ENCODE results near the gene ETV2. TPM values are rescaled to one million over a fixed set of nuclear protein-coding genes. Genes with fewer than 3 reads are reported as not detected.

ETV2 gene
- total RNA-seq, 2 donors from 2014 or later = 1.7 to 2.5 TPM

DNA sequence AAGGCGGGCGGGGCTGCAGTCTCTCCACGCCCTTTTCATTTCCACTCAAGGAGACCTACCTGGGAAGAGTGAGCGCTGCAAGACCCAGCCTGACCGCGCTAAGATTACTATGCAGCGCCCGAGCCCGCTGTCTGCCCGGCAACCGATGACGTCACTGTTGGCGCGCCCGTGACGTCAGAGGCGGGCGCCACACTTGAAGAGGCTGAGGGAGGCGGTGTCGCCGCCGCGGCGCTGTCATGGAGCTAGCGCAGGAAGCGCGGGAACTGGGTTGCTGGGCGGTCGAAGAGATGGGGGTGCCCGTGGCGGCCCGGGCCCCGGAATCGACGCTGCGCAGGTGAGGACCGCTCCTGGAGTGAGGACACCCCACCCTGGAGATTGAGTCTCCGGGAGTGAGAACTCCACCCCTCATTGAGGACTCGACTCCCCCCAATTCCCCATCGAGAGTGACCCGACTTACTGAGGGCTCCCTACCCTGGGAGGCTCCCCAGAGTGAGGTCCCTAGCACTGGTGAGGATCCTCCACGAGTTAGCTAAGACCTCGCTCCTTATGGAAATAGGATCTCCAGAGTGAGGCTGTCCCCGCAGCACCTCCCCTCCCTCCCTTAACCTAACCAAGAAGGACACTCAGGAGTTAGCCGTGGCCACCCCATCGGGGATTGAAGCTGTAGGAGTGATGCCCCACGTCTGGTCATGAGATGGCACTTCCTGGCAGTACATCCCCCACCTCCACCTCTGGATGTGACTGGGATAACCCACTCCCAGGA, 28.8 kb upstream of the ETV2 start, which contains the start of gene HAUS5:
HAUS5 (plus strand) TSS at position 177 of the 763 bp plus-strand sequence; CDS start at position 237, 60 bp downstream.
- Mint-ChIP-seq H3K4me3 (peak within 1 kb of the TSS; percentile 87 to 91), H3K27me3 (ENCODE audit: low read depth) (no peaks in the 10 kb centered on the region)
- ATAC-seq (replicated peaks in 1 of 2) = peak; percentile 97 to 98

GRCh38 chr19:35613574-35613973, 28.0 kb upstream of the ETV2 start:
- Mint-ChIP-seq H3K27me3 (ENCODE audit: low read depth) (no peaks in the 10 kb centered on the region), H3K27ac (peak overlapping the region; percentile 72), H3K4me1 (ENCODE audit: low read depth) (peaks cover 27% of the 10 kb centered on the region), H3K9me3 (peaks cover 2 to 3% of the 10 kb centered on the region in 2 donors), H3K4me3 (peak overlapping the region; percentile 87 to 91), H3K36me3 (ENCODE audit: insufficient read depth in 2 of 2) (peaks cover 4 to 13% of the 10 kb centered on the region in 2 donors)
- DNase-seq = no peak
- ATAC-seq (replicated peaks in 1 of 2) = no peak

More for the DNA sequence above, 28.8 kb upstream of the ETV2 start, which contains the start of gene HAUS5:
- Mint-ChIP-seq H3K27ac (peak within 1 kb of the TSS; percentile 92), H3K9me3 (peaks cover 7 to 8% of the 10 kb centered on the region in 2 donors), H3K4me1 (ENCODE audit: low read depth) (peaks cover 27% of the 10 kb centered on the region), H3K36me3 (ENCODE audit: insufficient read depth in 2 of 2) (peaks cover 9 to 18% of the 10 kb centered on the region in 2 donors)
- DNase-seq = peak; percentile 95 to 98

DNA sequence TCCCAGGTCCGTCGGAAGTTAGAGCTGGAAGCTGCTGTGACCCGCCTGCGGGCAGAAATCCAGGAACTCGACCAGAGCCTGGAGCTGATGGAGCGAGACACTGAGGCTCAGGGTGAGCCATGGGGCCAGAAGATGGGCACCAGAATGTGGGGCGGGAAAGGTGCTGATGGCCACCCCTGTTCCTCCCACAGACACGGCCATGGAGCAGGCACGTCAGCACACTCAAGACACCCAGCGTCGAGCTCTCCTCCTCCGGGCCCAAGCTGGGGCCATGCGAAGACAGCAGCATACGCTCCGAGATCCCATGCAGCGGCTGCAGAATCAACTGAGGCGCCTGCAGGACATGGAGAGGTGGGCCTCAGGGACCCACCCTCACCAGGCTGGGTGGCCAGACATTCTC, 26.5 kb upstream of the ETV2 start:
- DNase-seq (no peak), ATAC-seq (replicated peaks in 1 of 2) (no peak)
- no peaks in the 10 kb centered on the region for H3K27me3 Mint-ChIP-seq (ENCODE audit: low read depth)
- H3K4me1 Mint-ChIP-seq (ENCODE audit: low read depth) = peaks cover 21% of the 10 kb centered on the region
- H3K4me3 Mint-ChIP-seq = no peak overlapping the region
- no peaks in the 10 kb centered on the region for H3K9me3 Mint-ChIP-seq
- H3K36me3 Mint-ChIP-seq (ENCODE audit: insufficient read depth in 2 of 2) = peaks cover 1 to 11% of the 10 kb centered on the region in 2 donors
- H3K27ac Mint-ChIP-seq = no peak overlapping the region

DNA sequence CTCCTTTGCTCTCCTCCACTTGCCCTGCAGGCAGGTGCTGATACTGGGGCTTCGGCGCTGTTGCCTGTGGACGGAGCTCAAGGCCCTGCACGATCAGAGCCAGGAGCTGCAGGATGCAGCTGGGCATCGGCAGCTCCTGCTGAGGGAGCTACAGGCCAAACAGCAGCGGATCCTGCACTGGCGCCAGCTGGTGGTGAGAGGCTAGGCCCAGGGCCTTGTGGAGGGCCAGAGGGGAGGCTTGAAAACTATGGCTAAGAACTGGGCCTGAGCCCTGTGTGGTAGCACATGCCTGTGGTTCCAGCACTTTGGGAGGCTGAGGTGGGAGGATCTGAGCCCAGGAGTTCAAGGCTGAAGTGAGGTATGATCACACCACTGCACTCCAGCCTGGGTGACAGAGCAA, 22.7 kb upstream of the ETV2 start:
- DNase-seq = no peak
- Mint-ChIP-seq H3K4me3 (no peak overlapping the region), H3K27me3 (ENCODE audit: low read depth) (no peaks in the 10 kb centered on the region), H3K36me3 (ENCODE audit: insufficient read depth in 2 of 2) (peaks cover 6 to 13% of the 10 kb centered on the region in 2 donors), H3K9me3 (no peaks in the 10 kb centered on the region), H3K4me1 (ENCODE audit: low read depth) (peaks cover 1% of the 10 kb centered on the region), H3K27ac (no peak overlapping the region)
- no peak for ATAC-seq (replicated peaks in 1 of 2)

GRCh38 chr19:35619290-35619923, 22.1 kb upstream of the ETV2 start:
- no peak overlapping the region for H3K4me3 Mint-ChIP-seq
- H3K4me1 Mint-ChIP-seq (ENCODE audit: low read depth) = no peaks in the 10 kb centered on the region
- ATAC-seq (replicated peaks in 1 of 2) = no peak
- peaks cover 6 to 11% of the 10 kb centered on the region in 2 donors for H3K36me3 Mint-ChIP-seq (ENCODE audit: insufficient read depth in 2 of 2)
- DNase-seq = no peak
- no peak overlapping the region for H3K27ac Mint-ChIP-seq
- no peaks in the 10 kb centered on the region for H3K27me3 Mint-ChIP-seq (ENCODE audit: low read depth)
- no peaks in the 10 kb centered on the region for H3K9me3 Mint-ChIP-seq

DNA sequence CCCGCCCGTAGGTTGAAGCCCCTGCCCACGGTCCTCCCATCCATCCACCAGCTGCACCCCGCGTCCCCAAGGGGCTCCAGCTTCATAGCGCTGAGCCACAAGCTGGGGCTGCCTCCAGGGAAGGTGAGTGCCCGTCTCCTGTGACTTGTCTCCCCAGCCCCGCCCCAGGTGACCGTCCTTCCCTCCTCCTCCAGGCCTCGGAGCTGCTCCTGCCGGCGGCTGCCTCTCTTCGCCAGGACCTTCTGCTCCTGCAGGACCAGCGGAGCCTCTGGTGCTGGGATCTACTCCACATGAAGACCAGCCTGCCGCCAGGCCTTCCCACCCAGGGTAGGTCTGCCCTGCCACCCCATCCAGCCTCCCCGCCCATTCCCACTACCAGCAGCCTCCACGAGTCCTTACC, 21.5 kb upstream of the ETV2 start:
- Mint-ChIP-seq H3K9me3 (no peaks in the 10 kb centered on the region), H3K4me1 (ENCODE audit: low read depth) (no peaks in the 10 kb centered on the region), H3K36me3 (ENCODE audit: insufficient read depth in 2 of 2) (peaks cover 5 to 7% of the 10 kb centered on the region in 2 donors), H3K4me3 (no peak overlapping the region), H3K27ac (no peak overlapping the region), H3K27me3 (ENCODE audit: low read depth) (no peaks in the 10 kb centered on the region)
- no peak for DNase-seq
- ATAC-seq (replicated peaks in 1 of 2) = no peak

GRCh38 chr19:35621708-35622107, 19.8 kb upstream of the ETV2 start:
- Mint-ChIP-seq H3K27me3 (ENCODE audit: low read depth) (no peaks in the 10 kb centered on the region), H3K4me3 (no peak overlapping the region), H3K4me1 (ENCODE audit: low read depth) (no peaks in the 10 kb centered on the region), H3K27ac (no peak overlapping the region), H3K9me3 (no peaks in the 10 kb centered on the region), H3K36me3 (ENCODE audit: insufficient read depth in 2 of 2) (peaks cover 4 to 5% of the 10 kb centered on the region in 2 donors)
- ATAC-seq (replicated peaks in 1 of 2) (no peak), DNase-seq (no peak)

DNA sequence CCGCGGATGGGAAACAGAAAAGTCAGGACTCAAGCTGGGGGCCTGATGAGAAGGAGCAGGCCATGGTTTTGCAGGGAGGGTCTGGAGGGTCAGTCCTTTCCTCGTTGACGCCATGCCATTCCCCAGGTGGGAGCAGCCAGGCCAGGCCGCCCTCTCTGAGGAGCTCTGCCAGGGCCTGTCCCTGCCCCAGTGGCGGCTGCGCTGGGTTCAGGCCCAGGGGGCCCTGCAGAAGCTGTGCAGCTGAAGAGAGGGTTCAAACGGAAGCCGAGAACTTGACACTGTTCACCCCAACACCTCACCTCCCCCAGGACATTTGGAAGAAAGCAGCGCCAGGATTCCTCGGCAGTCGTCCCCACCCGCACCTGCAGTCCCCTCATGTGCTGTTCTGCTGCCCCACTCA, 18.8 kb upstream of the ETV2 start:
- Mint-ChIP-seq H3K27me3 (ENCODE audit: low read depth) (no peaks in the 10 kb centered on the region), H3K27ac (no peak overlapping the region), H3K4me1 (ENCODE audit: low read depth) (no peaks in the 10 kb centered on the region), H3K36me3 (ENCODE audit: insufficient read depth in 2 of 2) (peaks cover 4 to 5% of the 10 kb centered on the region in 2 donors), H3K9me3 (no peaks in the 10 kb centered on the region), H3K4me3 (no peak overlapping the region)
- no peak for ATAC-seq (replicated peaks in 1 of 2)
- DNase-seq = no peak

DNA sequence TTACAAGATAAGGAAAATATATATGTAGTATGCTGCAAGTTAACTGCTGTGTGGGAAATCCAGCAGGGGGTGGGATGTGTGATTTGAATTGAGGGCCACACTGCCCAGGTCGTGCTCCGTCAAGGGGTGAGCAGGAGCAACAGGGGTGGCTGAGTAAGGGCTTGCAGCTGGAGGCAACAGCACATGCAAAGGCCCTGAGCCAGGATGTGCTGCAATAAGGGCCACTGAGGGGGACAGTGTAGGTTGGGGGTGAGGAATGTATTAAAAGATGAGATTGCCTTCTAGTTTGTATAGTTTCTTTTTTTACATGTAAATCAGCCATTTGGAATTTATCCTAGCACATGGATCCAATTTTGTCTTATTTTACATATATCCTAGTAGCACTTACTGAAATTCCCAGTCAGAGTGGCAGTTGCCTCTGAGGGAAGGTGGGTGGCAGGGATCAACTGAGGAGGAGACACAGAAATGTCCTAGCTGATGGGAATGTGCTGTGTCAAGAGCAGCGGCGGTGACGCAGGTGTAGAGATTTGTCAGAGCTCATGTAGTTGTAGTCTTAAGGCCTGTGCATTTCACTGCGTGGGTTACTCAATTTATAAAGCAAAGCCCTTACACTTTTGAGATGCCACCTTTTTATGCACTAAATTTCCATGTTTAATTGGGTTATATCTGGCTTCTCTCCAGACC, 18.1 kb upstream of the ETV2 start:
- no peak overlapping the region for H3K27ac Mint-ChIP-seq
- no peak overlapping the region for H3K4me3 Mint-ChIP-seq
- ATAC-seq (replicated peaks in 1 of 2) (no peak), DNase-seq (no peak)
- H3K27me3 Mint-ChIP-seq (ENCODE audit: low read depth) = no peaks in the 10 kb centered on the region
- H3K9me3 Mint-ChIP-seq = no peaks in the 10 kb centered on the region
- peaks cover 4 to 5% of the 10 kb centered on the region in 2 donors for H3K36me3 Mint-ChIP-seq (ENCODE audit: insufficient read depth in 2 of 2)
- H3K4me1 Mint-ChIP-seq (ENCODE audit: low read depth) = peaks cover 6% of the 10 kb centered on the region

- H3K4me3 Mint-ChIP-seq = peak overlapping the region; percentile 94 to 96
- H3K36me3 Mint-ChIP-seq (ENCODE audit: insufficient read depth in 2 of 2) = peaks cover 8 to 20% of the 10 kb centered on the region in 2 donors
- H3K27ac Mint-ChIP-seq = peak overlapping the region; percentile 95
- no peaks in the 10 kb centered on the region for H3K9me3 Mint-ChIP-seq
- H3K4me1 Mint-ChIP-seq (ENCODE audit: low read depth) = peaks cover 16% of the 10 kb centered on the region
- ATAC-seq (replicated peaks in 1 of 2) (no peak), DNase-seq (no peak)
- H3K27me3 Mint-ChIP-seq (ENCODE audit: low read depth) = no peaks in the 10 kb centered on the region
Observed at GRCh38 chr19:35628264-35628564, 13.3 kb upstream of the ETV2 start.

GRCh38 chr19:35628565-35629331, 12.8 kb upstream of the ETV2 start, which contains the start of gene RBM42:
RBM42 (plus strand) TSS chr19:35629036; CDS start chr19:35629154, 118 bp downstream.
- DNase-seq = peak; percentile 96 to 97
- peak; percentile 100 for ATAC-seq (replicated peaks in 1 of 2)
- Mint-ChIP-seq H3K27me3 (ENCODE audit: low read depth) (no peaks in the 10 kb centered on the region), H3K36me3 (ENCODE audit: insufficient read depth in 2 of 2) (peaks cover 10 to 23% of the 10 kb centered on the region in 2 donors), H3K4me3 (peak within 1 kb of the TSS; percentile 94 to 96), H3K9me3 (no peaks in the 10 kb centered on the region), H3K27ac (peak within 1 kb of the TSS; percentile 95), H3K4me1 (ENCODE audit: low read depth) (peaks cover 16% of the 10 kb centered on the region)

DNA sequence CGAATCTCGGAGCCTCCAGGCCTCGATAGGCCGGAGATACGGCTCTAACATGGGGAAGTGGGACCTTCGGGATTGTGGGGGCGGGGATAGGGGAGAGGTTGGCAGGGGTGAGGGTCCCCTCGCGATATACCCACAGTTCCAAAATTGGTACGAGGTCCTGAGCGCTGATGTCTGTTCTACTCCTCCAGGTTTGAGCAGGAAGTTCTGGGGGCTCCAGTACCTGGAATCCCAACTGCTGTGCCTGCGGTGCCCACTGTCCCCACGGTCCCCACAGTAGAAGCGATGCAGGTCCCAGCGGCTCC, 12.3 kb upstream of the ETV2 start:
- ATAC-seq (replicated peaks in 1 of 2) = no peak
- H3K27ac Mint-ChIP-seq = peak overlapping the region; percentile 36

More for the DNA sequence above, 12.3 kb upstream of the ETV2 start:
- peak overlapping the region; percentile 94 to 96 for H3K4me3 Mint-ChIP-seq
- H3K9me3 Mint-ChIP-seq = no peaks in the 10 kb centered on the region
- DNase-seq = no peak
- no peaks in the 10 kb centered on the region for H3K27me3 Mint-ChIP-seq (ENCODE audit: low read depth)
- peaks cover 10 to 23% of the 10 kb centered on the region in 2 donors for H3K36me3 Mint-ChIP-seq (ENCODE audit: insufficient read depth in 2 of 2)
- peaks cover 16% of the 10 kb centered on the region for H3K4me1 Mint-ChIP-seq (ENCODE audit: low read depth)
